Neural progenitor cell (in vitro differentiated cells): ENCODE data around the gene HSD17B4. TPM values are rescaled to one million over a fixed set of nuclear protein-coding genes. Genes with fewer than 3 reads are reported as not detected.

ENCODE experiments used
- DNase-seq: peaks from one replicate; pipeline ENCODE4 v3.0.0-alpha.2; 2016; ENCODE audit warnings: low spot score
- H2AFZ ChIP-seq: fragments of 200-600 bp; sonication (generic); replicated peaks from 2 replicates; pipeline ENCODE4 v1.6.1; 2016; ENCODE audit warnings: antibody characterized with exemption
- H3F3A ChIP-seq: fragments of 200-600 bp; sonication (generic); 2 replicates; pipeline ENCODE4 v1.6.1; 2016; ENCODE audit warnings: antibody characterized with exemption, low read depth
- H3K27ac ChIP-seq: fragments of 200-600 bp; sonication (generic); 2 replicates; pipeline ENCODE4 v1.5.1; 2016; ENCODE audit warnings: mild to moderate bottlenecking
- H3K27me3 ChIP-seq: fragments of 200-600 bp; sonication (generic); 2 replicates; pipeline ENCODE4 v1.6.1; 2016; ENCODE audit warnings: mild to moderate bottlenecking, moderate library complexity
- H3K36me3 ChIP-seq: fragments of 200-600 bp; sonication (generic); 2 replicates; pipeline ENCODE4 v1.5.1; 2016
- H3K4me1 ChIP-seq: fragments of 200-600 bp; sonication (generic); 2 replicates; pipeline ENCODE4 v1.6.1; 2016; ENCODE audit warnings: mixed run types
- H3K4me2 ChIP-seq: fragments of 200-600 bp; sonication (generic); 2 replicates; pipeline ENCODE4 v1.6.1; 2016
- H3K4me3 ChIP-seq: fragments of 200-600 bp; sonication (generic); 2 replicates; pipeline ENCODE4 v1.5.1; 2016
- H3K79me2 ChIP-seq: fragments of 200-600 bp; sonication (generic); 2 replicates; pipeline ENCODE4 v1.6.1; 2016; ENCODE audit warnings: low read depth
- H3K9ac ChIP-seq: fragments of 200-600 bp; sonication (generic); 2 replicates; pipeline ENCODE4 v1.6.1; 2016
- H3K9me3 ChIP-seq: fragments of 200-600 bp; sonication (generic); 2 replicates; pipeline ENCODE4 v1.5.1; 2016; ENCODE audit warnings: low read depth
- H4K20me1 ChIP-seq: fragments of 200-600 bp; sonication (generic); 2 replicates; pipeline ENCODE4 v1.6.1; 2016; ENCODE audit warnings: low read depth
- H3K27ac Mint-ChIP-seq: 3 replicates; pipeline ENCODE4 v1.8.0; 2021; ENCODE audit warnings: mixed read lengths
- H3K27me3 Mint-ChIP-seq: 2 replicates; pipeline ENCODE4 v1.8.0; 2022; ENCODE audit warnings: low read depth, mild to moderate bottlenecking, inconsistent platforms, moderate library complexity, mixed read lengths; ENCODE audit not compliant: insufficient read depth
- H3K36me3 Mint-ChIP-seq: 3 replicates; pipeline ENCODE4 v1.8.0; 2021; ENCODE audit warnings: mixed read lengths
- H3K4me1 Mint-ChIP-seq: 3 replicates; pipeline ENCODE4 v1.8.0; 2021; ENCODE audit warnings: mixed read lengths
- H3K4me3 Mint-ChIP-seq: 3 replicates; pipeline ENCODE4 v1.8.0; 2021; ENCODE audit warnings: mild to moderate bottlenecking, moderate library complexity, mixed read lengths
- H3K9me3 Mint-ChIP-seq: 3 replicates; pipeline ENCODE4 v1.8.0; 2020; ENCODE audit warnings: mixed read lengths
- EZH2 ChIP-seq: fragments of 200-600 bp; sonication (generic); IDR thresholded peaks from 2 replicates; pipeline ENCODE4 v1.6.1; 2017; ENCODE audit warnings: antibody characterized with exemption, mild to moderate bottlenecking, moderate library complexity
- EZH2phosphoT487 ChIP-seq: fragments of 200-600 bp; sonication (generic); IDR thresholded peaks from 2 replicates; pipeline ENCODE4 v1.6.1; 2017; ENCODE audit warnings: antibody characterized with exemption
- small RNA-seq: library from RNA; depleted of rRNA; stranded (forward); fragments of <200 nt; gene quantifications from one replicate; pipeline ENCODE3, GENCODE V24; 2015
- total RNA-seq: library from RNA; depleted of rRNA; stranded (reverse); fragments of >200 nt; gene quantifications from 2 replicates; pipeline ENCODE4 v1.2.3, GENCODE V29; 2015; ENCODE audit warnings: low replicate concordance
- TF ChIP-seq, protein P1 (sequence below): fragments of 200-600 bp; sonication (generic); IDR thresholded peaks from 2 replicates; pipeline ENCODE4 v1.5.1; 2017; ENCODE audit warnings: antibody characterized with exemption, mild to moderate bottlenecking

Gene HSD17B4
- total RNA-seq, 1 donor from 2014 or later = 306 TPM

- Mint-ChIP-seq H3K27ac (no peak overlapping the region), H3K27me3 (peaks cover 3% of the 10 kb centered on the region), H3K9me3 (peaks cover under 1% of the 10 kb centered on the region), H3K36me3 (no peaks in the 10 kb centered on the region), H3K4me3 (no peak overlapping the region), H3K4me1 (peaks cover 26% of the 10 kb centered on the region)
- peaks cover 50% of the 10 kb centered on the region for H3K4me1 ChIP-seq
- H3K9me3 ChIP-seq = no peaks in the 10 kb centered on the region
- no peaks in the 10 kb centered on the region for H3K79me2 ChIP-seq
- H2AFZ ChIP-seq = no peak overlapping the region
- H3K27ac ChIP-seq = peak overlapping the region; percentile 11
- DNase-seq = peak; percentile 86
- H3K27me3 ChIP-seq = no peaks in the 10 kb centered on the region
- no peaks in the 10 kb centered on the region for H4K20me1 ChIP-seq
- no peak overlapping the region for H3K4me2 ChIP-seq
- H3F3A ChIP-seq = peaks cover 51% of the 10 kb centered on the region
- TF ChIP-seq, protein P1, sequence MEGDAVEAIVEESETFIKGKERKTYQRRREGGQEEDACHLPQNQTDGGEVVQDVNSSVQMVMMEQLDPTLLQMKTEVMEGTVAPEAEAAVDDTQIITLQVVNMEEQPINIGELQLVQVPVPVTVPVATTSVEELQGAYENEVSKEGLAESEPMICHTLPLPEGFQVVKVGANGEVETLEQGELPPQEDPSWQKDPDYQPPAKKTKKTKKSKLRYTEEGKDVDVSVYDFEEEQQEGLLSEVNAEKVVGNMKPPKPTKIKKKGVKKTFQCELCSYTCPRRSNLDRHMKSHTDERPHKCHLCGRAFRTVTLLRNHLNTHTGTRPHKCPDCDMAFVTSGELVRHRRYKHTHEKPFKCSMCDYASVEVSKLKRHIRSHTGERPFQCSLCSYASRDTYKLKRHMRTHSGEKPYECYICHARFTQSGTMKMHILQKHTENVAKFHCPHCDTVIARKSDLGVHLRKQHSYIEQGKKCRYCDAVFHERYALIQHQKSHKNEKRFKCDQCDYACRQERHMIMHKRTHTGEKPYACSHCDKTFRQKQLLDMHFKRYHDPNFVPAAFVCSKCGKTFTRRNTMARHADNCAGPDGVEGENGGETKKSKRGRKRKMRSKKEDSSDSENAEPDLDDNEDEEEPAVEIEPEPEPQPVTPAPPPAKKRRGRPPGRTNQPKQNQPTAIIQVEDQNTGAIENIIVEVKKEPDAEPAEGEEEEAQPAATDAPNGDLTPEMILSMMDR = peak; percentile 58
- no peak for TF ChIP-seq EZH2
- H3K4me3 ChIP-seq = no peak overlapping the region
- no peaks in the 10 kb centered on the region for H3K36me3 ChIP-seq
- no peak overlapping the region for H3K9ac ChIP-seq
Measured at GRCh38 chr5:119582987-119583386, 130.7 kb downstream of the HSD17B4 start.

DNA sequence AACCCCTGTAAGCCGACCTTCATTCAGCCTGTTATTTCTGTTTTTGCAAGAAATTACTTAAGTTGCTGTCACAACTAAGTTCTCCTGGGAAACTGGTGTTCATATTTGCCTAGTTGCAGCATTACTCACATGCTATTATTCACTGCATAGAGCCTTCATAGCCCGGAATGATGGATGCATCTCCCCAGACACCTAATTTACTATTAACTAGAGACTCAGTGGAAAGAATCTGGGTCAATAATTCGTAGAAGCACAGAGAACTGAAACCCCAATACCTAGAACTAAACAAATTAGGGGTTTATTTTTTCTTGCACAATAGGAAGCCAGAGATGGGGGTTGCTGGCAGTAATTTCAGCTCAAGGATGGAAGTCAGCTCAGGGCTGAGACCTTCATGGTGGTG is 131.4 kb downstream of the HSD17B4 start:
- no peaks in the 10 kb centered on the region for H3K9me3 ChIP-seq
- TF ChIP-seq EZH2phosphoT487 (no peak), EZH2 (no peak)
- TF ChIP-seq, protein P1 = no peak
- H2AFZ ChIP-seq = no peak overlapping the region
- H3K9ac ChIP-seq = no peak overlapping the region
- Mint-ChIP-seq H3K27ac (no peak overlapping the region), H3K4me1 (peaks cover 26% of the 10 kb centered on the region), H3K27me3 (peaks cover 3% of the 10 kb centered on the region), H3K36me3 (no peaks in the 10 kb centered on the region), H3K9me3 (peaks cover 2% of the 10 kb centered on the region), H3K4me3 (no peak overlapping the region)
- DNase-seq = no peak
- H3F3A ChIP-seq = peaks cover 51% of the 10 kb centered on the region
- peak overlapping the region; percentile 11 for H3K27ac ChIP-seq
- no peaks in the 10 kb centered on the region for H4K20me1 ChIP-seq
- no peaks in the 10 kb centered on the region for H3K27me3 ChIP-seq
- no peak overlapping the region for H3K4me3 ChIP-seq
- H3K36me3 ChIP-seq = no peaks in the 10 kb centered on the region
- no peaks in the 10 kb centered on the region for H3K79me2 ChIP-seq
- peaks cover 50% of the 10 kb centered on the region for H3K4me1 ChIP-seq
- no peak overlapping the region for H3K4me2 ChIP-seq

Small RNA genes lying within 50 kb of the gene (small RNA-seq; reads per million reads assigned to genes)
- gene RNA5SP190 = not detected

Other genes starting within 250 kb of the HSD17B4 start
- gene TNFAIP8, start 96.5 kb upstream of the HSD17B4 start, total RNA-seq = 35.6 and 40.6 TPM in 2 replicates
- gene FAM170A, start 177.1 kb downstream of the HSD17B4 start, total RNA-seq = not detected in 2 replicates